Measurements from ENCODE around the gene GJB5.

DNA sequence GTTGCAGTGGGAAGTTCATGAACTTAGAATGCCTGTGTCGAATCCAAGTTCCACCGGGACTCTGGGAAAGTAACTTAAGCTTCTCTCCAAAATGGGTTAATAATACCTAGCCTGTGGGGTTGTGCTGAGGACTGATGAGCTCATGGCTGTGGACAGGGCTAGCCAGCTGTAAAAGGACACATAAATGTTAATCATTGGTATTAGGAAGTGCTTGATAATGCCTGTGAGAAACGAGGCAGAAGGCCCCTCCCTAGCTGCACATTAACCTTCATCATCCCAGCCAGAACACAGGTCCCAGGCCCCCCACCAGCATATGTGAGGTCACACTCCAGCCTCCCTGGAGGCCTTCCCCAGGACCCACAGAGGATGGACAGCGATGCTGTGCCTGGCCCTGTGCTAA lies 3.9 kb downstream of the GJB5 start:
- TF ChIP-seq, protein P1, sequence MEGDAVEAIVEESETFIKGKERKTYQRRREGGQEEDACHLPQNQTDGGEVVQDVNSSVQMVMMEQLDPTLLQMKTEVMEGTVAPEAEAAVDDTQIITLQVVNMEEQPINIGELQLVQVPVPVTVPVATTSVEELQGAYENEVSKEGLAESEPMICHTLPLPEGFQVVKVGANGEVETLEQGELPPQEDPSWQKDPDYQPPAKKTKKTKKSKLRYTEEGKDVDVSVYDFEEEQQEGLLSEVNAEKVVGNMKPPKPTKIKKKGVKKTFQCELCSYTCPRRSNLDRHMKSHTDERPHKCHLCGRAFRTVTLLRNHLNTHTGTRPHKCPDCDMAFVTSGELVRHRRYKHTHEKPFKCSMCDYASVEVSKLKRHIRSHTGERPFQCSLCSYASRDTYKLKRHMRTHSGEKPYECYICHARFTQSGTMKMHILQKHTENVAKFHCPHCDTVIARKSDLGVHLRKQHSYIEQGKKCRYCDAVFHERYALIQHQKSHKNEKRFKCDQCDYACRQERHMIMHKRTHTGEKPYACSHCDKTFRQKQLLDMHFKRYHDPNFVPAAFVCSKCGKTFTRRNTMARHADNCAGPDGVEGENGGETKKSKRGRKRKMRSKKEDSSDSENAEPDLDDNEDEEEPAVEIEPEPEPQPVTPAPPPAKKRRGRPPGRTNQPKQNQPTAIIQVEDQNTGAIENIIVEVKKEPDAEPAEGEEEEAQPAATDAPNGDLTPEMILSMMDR (IDR thresholded peaks at IDR 0.05), result no peak
- TF ChIP-seq POLR2A (IDR thresholded peaks at IDR 0.05) (no peak), POLR2AphosphoS5 (IDR thresholded peaks at IDR 0.05; ENCODE audit: insufficient read depth in 1 of 2, low read depth in 1 of 2) (no peak)

All from vagina (tissue), 2 donors.